Esophagus squamous epithelium (tissue), 4 donors: ENCODE measurements around the gene PODNL1.

Source experiments
- CTCF ChIP-seq, 6 experiments: fragments of 450-650 bp in 4 of 6; fragments of 200-600 bp in 2 of 6; sonication (generic) in 2 of 6; IDR thresholded peaks; one replicate each; pipeline ENCODE4 v1.5.1; 2016 to 2019; ENCODE audit warnings: antibody characterized with exemption in 6 of 6, mild to moderate bottlenecking in 4 of 6, moderate library complexity in 4 of 6
- POLR2A ChIP-seq, 4 donors: fragments of 450-650 bp; IDR thresholded peaks; one replicate each; pipeline ENCODE4 v1.6.1; 2017; ENCODE audit warnings: antibody characterized with exemption in 4 of 4, mild to moderate bottlenecking in 4 of 4, moderate library complexity in 3 of 4

DNA sequence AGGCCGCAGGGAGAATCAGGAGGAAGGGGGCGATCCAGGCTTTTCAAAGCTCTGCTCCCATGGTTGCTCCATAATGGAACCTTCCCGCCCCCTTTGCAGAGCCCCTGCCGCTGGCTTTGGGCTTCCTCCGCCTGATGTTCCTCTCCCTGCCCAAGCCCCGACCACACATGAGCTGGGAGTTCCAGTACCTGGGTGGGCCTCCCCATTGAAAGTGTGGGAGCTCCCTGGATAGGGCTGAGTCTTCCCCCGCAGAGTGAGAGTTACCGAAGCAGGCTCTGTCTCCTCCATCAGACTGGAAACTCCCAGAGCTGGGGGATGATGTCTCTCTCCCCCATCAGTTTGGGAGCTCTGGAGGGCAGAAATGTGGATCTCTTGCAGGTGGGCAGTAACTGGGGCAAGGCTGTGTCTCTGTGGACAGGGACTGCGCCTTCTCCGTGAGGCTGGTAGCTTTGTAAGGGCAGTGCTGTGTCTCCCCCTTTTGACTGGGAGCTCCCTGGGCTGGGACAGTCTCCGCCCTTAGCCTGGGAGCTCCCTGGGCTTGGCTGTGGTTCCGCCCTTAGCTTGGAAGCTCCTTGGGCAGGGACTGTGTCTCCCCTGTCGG is 14.8 kb upstream of the PODNL1 start:
- TF ChIP-seq CTCF (IDR thresholded peaks at IDR 0.05) (peak in 2 of 6 experiments; percentile 3 to 7), POLR2A (IDR thresholded peaks at IDR 0.05) (peak in 2 of 4 donors; percentile 17 to 43)
